GM21723 (cell line): ENCODE measurements around the gene BAZ2A.
A peak's percentile ranks its signal among the peaks of the same experiment; 100 is the strongest.
"Not testable (repeated sequence)": the region's sequence is repeated elsewhere in the genome, so short reads cannot be mapped to it uniquely, and the experiment has no call there.

Experiments
- ATAC-seq: cut with Tn5 transposase; IDR thresholded peaks from one replicate; pipeline ENCODE4 v1.9.1; 2021; ENCODE audit warnings: mild to moderate bottlenecking, moderate library complexity; ENCODE audit not compliant: unreplicated experiment

Gene BAZ2A

DNA sequence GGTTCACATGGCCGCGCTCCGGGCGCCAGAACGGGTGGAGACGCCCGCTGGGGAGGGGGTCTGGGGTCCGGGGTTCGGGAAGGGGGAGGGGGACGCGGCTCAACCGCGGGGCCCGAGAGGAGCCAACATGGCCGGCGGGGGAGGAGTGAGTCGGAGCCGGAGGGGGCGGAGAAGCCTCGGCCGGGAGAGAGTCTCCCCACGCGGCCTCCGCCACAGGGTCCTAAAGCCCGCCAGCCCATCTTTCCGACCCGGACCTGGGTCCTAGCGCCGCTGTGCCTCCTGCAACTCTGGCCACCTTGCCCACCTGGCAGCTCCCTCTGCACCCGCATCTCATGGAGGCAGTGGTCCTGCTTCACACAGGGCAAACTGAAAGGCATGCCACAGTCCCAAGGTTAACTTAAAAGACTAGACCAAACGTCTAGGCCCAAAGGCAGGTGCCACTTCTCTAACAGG lies at the start of gene BAZ2A:
TSS of gene BAZ2A (minus strand) at position 147 of the 453 bp plus-strand sequence. CDS start 12,796 bp downstream, outside the sequence.
- ATAC-seq: peak; percentile 60

GRCh38 chr12:56678852-56679251 lies 48.7 kb upstream of the BAZ2A start:
- no peak for ATAC-seq

- ATAC-seq: peak; percentile 70
These were observed 47.6 kb upstream of the BAZ2A start for GRCh38 chr12:56677680-56678079.

DNA sequence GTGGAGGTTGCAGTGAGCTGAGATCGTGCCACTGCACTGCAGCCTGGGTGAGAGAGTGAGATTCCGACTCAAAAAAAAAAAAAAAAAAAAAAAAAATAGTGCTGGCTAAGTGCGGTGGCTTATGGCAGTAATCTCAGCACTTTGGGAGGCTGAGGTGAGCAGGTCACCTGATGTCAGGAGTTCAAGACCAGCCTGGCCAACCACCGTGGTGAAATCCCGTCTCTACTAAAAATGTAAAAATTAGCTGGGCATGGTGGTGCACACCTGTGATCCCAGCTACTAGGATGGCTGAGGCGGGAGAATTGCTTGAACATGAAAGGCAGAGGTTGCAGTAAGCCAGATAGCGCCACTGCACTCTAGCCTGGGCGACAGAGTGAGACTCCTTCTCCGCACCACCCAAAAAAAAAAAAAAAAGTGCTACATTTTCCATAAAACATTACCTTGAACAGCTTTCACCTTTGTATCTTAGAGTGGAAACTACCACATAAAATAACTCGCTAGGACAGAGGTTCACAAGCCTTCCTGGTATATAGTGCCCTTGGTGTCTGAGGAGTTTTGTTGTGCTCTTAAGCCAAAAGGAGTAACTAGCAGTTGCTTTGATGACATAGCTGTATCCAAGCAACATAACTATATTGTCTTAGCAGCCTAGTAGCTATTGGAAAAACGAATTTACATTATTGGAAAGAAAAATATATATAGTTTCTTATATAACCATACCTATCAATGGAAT lies 46.9 kb upstream of the BAZ2A start:
- ATAC-seq: no peak

DNA sequence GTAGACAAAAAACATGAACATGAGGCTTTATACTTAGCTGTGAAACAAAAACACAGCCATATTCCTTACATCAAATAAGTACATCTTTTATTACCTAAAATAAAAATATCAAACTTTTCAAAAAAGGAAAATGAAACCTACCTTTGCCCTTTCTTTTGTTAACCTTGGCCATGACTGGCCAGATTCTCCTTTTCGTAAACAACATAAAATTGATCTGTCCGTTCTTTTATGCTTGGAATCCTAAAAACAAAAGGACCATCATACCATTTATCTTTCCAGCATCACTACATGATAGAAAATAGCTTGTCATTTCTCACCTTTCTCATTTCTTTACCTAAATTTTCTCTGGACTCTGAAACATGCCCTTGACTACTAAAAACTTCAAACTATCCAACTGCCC lies 41.5 kb upstream of the BAZ2A start:
- no peak for ATAC-seq

DNA sequence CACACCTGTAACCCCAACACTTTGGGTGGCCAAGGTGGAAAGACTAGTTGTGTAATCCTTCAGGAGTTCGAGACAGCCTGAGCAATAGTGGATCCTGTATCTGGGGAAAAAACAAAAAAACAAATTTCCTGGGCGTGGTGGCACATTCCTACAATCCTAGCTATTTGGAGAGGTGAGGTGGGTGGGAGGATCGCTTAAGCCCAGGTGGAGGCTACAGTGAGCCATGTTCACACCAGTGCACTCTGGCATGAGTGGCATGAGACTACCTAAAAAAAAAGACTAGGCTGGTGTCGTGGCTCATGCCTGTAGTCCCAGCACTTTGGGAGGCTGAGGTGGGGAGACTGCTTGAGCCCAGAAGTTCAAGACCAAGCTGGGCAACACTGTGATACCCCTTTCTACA lies 40.7 kb upstream of the BAZ2A start:
- no peak for ATAC-seq

DNA sequence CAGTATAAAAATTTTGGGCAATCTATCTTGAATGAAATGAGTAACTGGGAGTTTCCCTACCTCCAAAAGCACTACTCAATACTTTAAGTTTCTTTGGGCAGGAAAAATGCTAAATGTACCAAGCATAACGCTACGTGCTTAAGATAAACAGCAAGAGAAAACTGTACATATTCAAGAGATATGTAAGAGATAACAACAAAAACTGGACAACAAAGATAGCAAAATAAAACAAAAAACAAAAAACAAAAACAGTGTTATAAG lies 38.0 kb upstream of the BAZ2A start:
- ATAC-seq: no peak

DNA sequence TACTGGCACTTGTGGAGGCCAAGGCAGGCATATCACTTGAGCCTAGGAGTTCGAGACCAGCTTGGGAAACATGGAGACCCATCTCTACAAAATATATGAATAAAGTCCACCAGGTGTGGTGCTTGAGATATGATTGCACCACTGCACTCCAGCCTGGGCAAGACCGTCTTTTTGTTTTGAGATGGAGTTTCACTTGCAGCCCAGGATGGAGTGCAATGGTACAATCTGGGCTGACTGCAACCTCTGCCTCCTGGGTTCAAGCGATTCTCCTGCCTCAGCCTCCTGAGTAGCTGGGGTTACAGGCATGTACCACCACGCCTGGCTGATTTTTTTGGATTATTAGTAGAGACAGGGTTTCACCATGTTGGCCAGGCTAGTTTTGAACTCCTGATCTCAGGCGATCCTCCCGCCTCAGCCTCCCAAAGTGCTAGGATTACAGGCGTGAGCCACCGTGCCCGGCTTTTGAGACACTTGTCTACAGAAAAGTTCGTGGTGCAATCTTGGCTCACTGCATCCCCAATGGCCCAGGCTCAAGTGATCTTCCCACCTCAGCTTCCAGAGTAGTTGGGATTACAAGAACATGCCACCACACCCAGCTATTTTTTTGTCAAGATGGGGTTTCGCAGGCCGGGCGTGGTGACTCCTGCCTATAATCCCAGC lies 32.0 kb upstream of the BAZ2A start:
- no peak for ATAC-seq

DNA sequence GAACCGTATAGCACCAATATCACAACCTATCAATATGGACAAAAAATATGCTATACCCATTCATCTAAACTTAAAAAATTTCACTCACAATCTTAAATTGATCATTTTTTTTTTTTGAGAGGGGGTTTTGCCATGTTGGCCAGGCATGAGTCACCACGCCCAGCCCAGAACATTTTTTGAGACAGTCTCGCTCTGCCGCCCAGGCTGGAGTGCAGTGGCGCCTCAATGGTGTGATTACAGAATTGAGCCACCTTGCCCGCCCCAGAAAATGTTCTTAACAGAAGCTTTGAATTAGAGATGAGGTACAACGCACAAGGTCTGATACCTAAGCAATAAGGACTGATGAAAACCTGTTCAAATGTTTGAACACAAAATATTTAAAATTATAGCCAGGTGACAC lies 31.4 kb upstream of the BAZ2A start:
- ATAC-seq: no peak

DNA sequence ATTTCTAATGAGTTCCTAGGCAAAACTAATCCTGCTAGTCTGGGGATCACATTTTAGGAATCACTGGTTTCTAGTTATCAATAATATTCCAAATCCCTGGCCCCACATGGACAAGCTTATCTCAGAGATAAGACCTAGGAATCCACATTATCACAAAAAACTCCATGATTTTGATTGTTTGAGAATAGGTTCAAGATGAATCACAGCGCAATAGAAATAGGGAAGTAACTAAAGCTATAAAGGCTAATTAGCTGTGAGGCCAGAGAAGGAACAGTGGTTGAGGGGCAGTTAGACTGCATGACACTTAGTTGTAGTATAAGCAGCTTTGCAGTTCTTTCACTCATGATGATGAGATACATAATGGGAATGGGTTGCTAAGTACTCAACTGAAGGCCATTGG lies 28.8 kb upstream of the BAZ2A start:
- no peak for ATAC-seq

DNA sequence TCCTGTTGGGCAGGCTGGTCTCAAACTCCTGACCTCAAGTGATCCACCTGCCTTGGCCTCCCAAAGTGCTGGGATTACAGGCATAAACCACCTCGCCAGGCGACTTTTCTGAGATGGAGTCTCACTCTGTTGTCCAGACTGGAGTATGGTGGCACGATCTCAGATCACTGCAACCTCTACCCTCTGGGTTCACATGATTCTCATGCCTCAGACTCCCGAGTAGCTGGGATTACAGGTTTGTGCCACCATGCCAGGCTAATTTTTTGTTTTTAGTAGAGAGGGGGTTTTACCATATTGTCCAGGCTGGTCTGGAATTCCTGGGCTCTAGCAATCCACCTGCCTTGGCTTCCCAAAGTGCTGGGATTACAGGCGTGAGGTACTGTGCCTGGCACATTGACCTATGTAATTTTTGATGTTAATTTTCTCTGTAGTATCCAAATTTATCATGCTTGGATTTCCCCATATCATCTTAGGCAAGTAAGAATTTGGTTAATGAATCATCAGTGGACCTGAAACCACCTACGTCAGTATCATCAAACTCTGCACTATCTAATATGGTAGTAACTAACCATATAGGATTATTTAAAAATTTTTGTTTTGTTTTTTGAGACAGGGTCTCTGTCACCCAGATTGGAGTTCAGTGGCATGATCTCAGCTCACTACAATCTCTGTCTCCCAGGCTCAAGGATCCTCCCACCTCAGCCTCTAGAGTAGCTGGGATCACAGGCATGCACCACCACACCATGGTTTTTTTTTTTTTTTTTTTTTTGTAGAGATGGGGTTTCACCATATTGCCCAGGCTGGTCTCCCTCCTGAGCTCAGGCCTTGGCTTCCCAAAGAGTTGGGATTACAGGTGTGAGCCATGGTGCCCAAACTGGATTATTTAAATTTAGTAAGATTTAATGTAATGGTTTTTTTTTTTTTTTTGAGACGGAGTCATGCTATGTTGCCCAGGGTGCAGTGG lies 27.6 kb upstream of the BAZ2A start:
- peak; percentile 68 for ATAC-seq

DNA sequence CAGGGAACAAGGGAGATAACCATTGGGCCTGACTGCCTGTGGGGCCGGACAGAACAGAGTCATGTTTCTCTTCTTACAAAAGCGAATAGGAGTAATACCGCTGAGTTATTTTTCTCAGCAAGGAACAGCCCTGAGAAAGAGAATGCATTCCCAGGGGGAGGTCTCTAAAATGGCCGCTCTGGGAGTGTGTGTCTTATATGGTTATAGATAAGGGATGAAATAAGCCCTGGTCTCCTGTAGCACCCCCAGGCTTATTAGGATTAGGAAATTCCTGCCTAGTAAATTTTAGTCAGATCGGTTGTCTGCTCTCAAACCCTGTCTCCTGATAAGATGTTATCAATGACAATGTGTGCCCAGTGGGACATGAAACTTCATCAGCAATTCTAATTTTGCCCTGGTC lies 23.7 kb upstream of the BAZ2A start:
- not testable (repeated sequence) for ATAC-seq

DNA sequence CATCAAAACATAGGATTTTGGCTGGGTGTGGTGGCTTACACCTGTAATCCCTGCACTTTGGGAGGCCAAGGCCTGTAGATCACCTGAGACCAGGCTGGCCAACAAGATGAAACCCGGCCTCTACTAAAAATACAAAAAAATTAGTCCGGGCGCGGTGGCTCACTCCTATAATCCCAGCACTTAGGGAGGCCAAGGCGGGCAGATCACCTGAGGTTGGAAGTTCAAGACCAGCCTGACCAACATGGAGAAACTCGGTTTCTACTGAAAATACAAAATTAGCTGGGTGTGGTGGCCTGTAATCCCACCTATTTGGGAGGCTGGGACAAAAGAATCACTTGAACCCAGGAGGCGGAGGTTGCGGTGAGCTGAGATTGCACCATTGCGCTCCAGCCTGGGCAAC lies 17.9 kb upstream of the BAZ2A start:
- not testable (repeated sequence) for ATAC-seq

GRCh38 chr12:56645717-56646446 lies 15.8 kb upstream of the BAZ2A start, which contains the start of gene ATP5F1B:
Gene ATP5F1B, minus strand, starts transcription at chr12:56645984. Its CDS starts 21 bp downstream, at chr12:56645963.
- ATAC-seq: peak; percentile 98

DNA sequence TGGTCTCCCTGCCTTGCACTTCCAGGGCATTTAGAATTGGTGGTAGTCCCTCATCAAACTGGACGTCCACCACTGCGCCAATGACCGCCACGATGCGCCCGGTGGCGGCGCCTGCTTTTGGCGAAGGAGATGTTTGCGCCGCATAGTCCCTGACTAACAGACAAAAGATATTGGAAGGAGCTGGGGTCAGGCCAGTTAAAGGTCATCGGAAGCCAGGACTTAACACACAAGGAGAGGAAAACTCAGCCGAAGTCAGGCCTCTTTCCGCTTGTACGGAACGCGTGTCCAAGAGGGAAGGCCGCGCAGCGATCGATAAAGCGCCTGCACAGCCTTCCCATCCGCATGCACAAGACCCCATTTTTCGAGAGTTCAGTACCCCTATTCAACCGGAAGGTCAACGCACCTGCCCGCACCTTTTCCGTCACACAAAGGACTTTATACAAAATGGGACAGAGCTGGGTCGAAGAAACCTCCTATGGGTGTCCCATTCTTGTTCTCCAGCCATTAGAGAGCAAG lies 15.1 kb upstream of the BAZ2A start:
- no peak for ATAC-seq

DNA sequence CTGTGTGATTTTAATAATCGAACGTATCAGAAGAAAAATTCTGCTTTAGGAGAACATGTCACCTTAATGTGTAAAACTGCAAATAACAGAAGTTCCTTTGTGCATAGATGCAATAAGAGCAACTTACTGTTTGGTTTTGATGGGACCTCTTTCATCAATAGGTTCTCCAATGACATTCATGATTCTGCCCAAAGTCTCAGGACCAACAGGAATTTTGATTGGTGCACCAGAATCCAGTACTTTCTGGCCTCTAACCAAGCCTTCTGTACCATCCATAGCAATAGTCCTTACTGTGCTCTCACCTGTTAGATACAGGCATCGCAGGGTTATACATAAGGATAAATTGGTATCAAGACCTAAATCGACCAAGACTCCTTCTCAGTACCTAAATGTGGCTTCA lies 14.5 kb upstream of the BAZ2A start:
- no peak for ATAC-seq

DNA sequence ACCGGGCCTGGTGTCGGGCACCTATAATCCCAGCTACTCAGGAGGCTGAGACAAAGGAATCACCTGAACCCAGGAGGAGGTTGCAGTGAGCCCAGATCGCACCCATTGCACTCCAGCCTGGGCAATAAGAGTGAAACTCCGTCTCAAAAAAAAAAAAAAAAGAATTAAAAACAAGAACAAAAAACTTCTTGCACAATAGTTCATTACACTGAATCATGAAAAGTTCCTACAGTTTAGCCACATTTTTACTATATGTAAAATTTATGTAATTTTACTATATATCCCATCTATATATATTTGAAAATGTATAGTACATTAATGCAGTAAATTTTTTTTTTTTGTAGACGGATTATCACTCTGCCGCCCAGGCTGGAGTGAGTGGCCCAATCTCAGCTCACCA lies 11.1 kb upstream of the BAZ2A start:
- ATAC-seq: no peak

DNA sequence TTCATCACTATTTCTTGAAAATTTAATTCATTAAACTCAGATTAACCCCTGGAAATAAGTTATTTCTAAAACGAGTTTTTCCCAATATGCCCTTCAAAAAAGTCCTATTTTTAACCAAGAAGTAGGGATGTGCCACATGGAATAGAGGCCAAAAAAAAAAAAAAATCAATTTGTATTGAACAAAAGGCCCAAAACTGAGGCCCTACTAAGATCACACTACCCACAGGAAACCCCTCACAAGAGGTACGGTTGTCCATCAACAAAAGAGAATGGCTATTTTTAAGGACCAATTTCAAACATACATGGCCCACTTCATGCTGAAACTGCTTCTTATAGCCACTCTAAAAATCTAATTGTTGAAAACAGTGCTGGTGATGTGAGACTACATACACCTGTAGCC lies 7.5 kb upstream of the BAZ2A start:
- ATAC-seq: no peak

- peak; percentile 60 for ATAC-seq
These were observed 6.8 kb upstream of the BAZ2A start for GRCh38 chr12:56636675-56637540.
